Transverse colon (tissue), 1 donor: ENCODE data around the gene NCOR1.

Source experiments
- EP300 ChIP-seq: sonication (generic); formaldehyde crosslinking; IDR thresholded peaks from one replicate; pipeline ENCODE4 v1.6.1; 2017; ENCODE audit warnings: antibody characterized with exemption, low read depth
- POLR2A ChIP-seq: fragments of 450-650 bp; IDR thresholded peaks from one replicate; pipeline ENCODE4 v1.6.1; 2016; ENCODE audit warnings: antibody characterized with exemption, mild to moderate bottlenecking, moderate library complexity

GRCh38 chr17:16073845-16074244 lies 141.5 kb downstream of the NCOR1 start:
- TF ChIP-seq POLR2A (no peak), EP300 (no peak)
